Measurements from ENCODE around the gene EPS15.
"Not testable (repeated sequence)": the region's sequence is repeated elsewhere in the genome, so short reads cannot be mapped to it uniquely, and the experiment has no call there.

EPS15 gene

DNA sequence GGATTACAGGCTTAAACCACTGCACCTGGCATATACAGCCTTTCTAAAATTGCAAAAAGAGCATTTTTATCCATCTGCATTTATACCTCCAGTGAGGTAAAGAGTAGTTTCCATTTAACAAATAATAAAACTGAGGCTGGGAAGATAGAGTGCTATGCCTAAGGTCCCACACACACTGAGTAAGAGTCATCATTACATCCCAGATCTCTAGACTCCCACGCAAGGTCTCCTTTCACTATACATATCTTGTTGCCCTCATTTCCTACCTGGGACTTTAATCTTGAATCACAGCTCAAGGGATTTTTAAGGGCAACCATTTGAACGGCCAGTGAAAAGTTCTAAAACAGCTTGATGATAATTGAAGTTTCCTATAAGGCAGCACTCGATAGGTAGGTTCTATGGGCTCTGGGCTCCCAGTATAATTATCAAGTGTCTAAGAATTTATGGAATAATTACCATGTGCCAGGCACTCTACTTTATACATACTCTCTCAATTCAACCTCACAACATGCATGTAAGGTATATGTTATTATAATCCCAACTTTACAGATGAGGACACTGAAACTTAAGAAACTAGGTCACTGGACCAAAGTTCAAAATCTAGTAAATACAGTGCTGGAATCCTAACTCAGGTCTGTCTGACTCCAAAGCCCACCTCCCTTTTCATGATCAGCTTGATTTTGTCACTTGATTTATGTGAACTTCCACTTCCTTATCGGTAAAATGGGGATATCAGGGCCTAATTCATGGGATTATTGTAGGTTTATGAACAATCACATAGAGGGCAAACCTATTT lies 23.3 kb upstream of the EPS15 start:
- DNase-seq (ENCODE audit: low read depth): no peak

- DNase-seq (ENCODE audit: low read depth): no peak
Measured at GRCh38 chr1:51541313-51542050, 22.4 kb upstream of the EPS15 start.

DNA sequence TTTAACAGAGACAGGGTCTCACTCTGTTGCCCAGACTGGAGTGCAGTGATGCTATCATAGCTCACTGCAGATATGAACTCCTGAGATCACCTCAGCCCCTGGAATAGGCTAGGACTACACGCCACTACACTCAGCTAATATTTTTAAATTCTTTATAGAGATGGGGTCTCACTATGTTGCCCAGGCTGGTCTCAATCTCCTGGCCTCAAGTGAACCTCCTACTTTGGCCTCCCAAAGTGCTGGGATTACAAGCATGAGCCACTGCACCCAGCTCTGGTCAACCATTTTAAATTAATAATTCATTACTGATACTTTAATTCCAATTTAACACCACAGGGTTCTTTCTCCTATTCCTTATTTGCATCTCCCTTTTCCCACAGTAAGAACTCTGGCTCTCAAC lies 18.5 kb upstream of the EPS15 start:
- DNase-seq (ENCODE audit: low read depth): no peak

- DNase-seq (ENCODE audit: low read depth): no peak
Measured at GRCh38 chr1:51535006-51535592, 16.0 kb upstream of the EPS15 start.

- no peak for DNase-seq (ENCODE audit: low read depth)
Measured at GRCh38 chr1:51534447-51534846, 15.4 kb upstream of the EPS15 start.

GRCh38 chr1:51532853-51533252 lies 13.8 kb upstream of the EPS15 start:
- no peak for DNase-seq (ENCODE audit: low read depth)

DNA sequence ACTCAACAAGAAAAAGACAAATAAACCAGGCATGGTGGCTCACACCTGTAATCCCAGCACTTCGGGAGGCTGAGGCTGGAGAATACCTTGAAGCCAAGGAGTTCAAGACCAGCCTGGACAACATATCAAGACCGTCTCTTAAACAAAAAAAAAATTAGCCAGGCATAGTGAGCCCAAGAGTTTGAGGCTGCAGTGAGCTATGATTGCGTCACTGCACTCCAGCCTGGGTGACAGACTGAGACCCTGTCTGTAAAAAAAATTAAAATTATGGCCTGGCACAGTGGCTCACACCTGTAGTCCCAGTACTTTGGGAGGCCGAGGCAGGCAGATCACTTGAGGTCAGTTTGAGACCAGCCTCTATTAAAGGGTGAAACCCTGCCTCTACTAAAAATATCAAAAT lies 11.4 kb upstream of the EPS15 start:
- DNase-seq (ENCODE audit: low read depth): not testable (repeated sequence)

GRCh38 chr1:51527144-51527543 lies 8.1 kb upstream of the EPS15 start:
- DNase-seq (ENCODE audit: low read depth): no peak

DNA sequence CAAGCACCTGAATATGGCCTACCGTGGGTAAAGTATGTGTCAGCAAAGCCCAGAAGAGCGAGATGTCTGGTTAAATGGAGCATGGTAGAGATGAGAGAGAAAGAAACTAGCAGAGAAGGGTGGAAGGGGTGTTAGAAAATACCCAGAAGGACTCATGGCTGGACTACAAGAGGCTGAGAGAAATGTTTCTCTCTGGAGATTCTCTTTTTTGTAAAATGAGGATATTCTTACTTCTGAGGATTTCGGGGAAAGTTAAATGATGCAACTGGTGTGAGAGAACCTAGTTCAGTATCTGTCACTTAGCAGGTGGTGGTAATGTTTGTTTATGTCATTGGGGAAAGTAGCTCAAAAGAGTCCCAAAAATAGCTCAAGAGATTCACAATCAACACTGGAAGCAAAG lies 7.2 kb upstream of the EPS15 start:
- no peak for DNase-seq (ENCODE audit: low read depth)

DNA sequence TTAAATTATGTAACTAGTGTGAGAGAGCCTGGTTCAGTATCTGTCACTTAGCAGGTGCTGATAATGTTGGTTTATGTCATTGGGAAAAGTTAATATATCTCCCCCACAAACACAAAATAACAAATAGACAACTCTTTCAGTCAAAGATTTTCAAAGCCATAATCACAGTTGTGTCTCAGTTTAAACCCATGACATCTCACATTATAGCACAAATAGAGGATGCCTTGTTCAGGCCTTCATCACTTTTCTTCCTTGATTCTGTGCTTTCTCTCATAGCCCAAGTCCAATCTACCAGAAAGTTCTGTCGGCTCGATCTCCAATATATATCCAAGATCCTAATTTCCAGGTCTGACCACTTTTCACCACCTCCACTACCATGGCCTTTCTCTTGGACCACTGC lies 6.2 kb upstream of the EPS15 start:
- no peak for DNase-seq (ENCODE audit: low read depth)

DNA sequence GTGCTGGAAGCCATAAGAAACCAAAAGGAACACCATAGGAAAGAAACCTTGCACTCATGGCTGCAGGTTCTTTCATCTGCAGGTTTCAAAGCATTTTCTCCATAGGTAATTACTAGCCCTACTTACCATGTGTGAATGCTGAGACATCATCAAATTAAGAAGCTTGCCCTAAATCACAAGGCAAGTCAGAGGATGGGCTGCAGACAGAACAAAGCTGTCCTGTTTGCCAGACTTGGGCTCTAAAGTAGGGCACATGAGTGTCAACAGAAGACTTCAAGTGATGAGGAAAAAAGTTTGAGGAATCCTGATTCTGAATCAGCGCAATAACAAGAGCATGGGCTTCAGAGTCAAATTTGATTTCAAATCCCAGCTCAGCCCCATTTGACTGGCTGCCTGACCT lies 5.8 kb upstream of the EPS15 start:
- DNase-seq (ENCODE audit: low read depth): no peak

GRCh38 chr1:51523931-51524330 lies 4.9 kb upstream of the EPS15 start:
- DNase-seq (ENCODE audit: low read depth): no peak

DNA sequence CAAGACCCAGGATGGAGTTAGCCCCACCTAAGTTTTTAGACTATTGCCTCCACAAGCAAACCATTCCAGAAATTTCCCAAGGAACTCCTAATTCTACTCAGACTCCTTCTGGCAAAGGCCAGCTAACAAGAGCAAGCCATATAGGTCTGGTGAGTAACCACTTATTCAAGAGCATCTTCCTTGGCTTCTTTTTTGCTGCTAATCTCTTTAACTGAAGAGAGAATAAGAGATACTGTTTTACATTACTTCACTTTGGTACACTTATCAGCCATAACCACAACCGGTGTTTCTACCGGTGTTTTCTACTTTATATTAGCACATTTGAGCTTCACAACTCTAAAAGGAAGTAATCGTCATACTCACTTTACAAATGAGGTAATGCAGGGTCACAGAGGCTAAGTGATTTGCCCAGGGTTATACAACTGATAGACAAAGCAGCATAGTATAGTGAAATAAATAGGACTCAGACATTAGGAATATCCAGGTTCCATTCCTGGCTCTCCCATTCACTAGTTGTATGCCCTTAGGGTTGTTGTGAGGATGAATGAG lies 1.7 kb upstream of the EPS15 start:
- no peak for DNase-seq (ENCODE audit: low read depth)

DNA sequence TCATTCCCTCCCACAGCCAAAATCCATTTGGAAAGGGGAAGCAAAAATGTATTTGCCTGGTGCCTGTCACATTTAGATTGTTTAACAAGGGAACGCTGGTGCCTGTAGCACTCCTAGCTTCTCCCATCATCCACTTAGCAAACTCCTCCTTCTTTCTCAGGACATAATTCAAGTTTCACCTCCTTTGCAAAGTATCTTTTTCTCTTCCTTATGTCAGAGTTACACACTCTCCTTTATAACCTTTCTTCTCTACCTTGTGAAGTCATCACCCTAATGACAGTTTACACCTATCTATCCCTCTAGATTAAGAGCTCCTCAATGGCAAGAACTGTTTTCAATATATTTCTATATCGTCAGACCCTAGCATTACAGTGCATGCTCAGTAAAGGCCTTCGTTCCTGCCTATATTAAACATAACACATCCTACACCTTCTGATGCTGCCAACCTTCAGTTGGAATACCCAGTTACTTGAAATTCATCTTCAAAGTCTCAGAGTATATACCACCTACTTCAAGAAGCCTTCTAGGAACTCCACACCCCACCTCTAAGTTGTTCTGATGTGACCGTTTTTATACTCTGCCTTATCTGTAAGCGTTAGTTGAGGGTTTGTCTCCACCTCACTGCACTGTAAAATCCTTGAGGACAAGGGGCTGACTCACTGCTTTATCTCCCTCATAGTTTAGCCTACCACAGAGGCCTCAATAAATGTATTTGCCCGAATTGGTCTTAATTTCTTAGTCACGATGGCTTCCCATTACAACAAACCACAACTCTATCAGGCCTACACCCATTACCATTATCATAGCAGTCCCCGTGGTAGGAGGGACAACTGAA lies 1.0 kb upstream of the EPS15 start:
- no peak for DNase-seq (ENCODE audit: low read depth)

DNA sequence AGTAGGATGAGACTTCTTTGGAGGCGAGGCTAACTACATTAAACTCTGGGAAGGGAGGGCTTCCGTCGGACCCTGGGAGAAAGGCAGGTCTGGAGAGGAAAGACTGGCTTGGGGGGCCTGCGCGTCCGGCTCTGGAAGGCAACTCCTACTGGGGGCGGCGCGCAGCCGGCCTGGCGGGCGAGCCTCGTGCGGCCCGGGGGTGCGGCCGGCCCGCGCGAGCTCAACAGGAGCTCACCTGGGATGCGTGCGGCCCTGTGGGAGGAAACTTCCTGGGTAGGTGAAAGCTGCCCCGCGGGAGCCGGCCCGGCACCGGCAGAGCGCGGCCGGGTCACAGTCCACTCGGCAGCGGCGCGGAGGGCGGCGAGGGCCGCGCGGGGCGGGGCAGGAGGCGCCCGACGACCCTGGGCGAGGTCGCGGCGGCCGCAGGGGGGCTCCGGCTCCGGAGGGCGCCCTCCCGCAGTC lies 449 bp downstream of the EPS15 start:
- DNase-seq (ENCODE audit: low read depth): peak; percentile 12

DNA sequence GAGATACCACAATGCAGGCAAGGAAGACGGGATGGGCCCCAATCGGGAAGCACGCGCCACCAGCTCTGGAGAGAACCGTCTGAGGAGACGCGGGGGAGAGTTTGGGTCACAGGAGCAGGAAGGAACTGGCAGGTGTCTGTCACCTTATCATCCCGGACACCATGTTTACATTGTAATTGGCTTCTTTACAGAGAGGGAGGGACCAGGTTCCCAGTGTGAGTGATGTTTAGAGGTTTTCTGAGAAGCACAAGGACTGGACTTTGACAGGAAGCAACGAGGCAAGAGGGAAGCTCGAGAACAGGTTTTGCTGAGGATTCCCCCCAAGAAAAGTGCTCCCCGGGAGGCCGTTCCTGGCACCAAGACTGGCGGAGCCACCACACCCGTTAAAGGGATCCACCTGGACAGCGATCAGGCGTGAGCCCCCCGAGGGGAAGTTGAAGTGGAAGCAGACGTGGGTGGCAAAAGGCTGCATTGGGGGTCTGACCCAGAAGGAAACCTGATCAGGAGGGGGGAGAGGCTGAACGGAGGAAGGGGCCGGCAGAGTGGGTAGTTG lies 957 bp downstream of the EPS15 start:
- no peak for DNase-seq (ENCODE audit: low read depth)

DNA sequence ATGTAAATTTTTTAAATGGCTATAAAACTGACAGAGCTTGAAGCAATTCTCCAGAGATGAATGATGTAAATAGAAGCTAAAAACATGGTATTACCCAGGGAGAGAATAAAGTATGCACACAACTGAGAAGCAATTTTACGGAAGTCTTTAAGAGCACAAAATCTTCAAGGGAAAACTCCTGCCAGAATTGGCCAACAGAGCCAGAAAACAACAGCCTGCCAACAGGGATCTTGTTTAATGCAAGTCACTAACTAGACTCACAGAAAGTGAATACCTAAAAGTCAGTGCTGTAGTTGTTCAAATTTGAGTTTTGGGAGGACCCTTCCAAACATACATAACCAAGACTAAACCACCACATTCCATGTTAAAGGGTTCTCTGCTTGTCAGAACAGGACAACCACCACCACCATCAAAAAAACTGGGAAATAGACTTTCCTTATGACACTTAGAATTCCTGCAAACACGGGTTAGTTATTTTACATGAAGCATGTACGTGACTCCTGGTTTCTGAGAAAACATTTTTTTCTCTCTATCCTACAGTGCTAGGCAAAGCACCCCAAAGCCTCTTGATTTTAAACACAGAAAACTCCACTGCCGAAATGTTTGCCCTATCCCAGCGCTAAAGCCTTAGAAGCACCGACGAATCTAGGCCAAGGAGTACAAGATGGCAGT lies 1.6 kb downstream of the EPS15 start:
- no peak for DNase-seq (ENCODE audit: low read depth)

DNA sequence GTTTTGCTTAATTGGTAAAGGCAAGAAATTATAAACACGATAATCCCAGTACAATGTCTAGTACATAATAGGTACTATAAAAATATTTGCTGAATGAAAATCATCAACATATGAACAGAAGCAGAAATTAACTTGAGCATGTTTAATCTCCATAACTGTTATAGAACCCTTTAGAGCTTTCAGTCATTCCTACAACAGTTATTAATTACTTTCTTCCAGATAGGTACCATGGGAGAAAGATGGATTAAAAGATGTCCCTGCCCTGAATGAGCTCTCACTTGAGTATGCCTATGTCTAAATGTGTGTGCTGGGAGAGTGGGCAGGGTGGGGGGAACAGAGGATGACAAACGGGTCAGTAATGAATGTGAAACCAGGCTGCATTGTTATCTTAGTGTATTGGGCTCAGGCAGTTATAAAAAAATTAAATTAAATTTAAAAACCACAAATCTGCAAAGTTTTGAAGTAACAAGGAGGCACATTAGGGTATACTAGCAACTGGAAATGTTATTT lies 2.4 kb downstream of the EPS15 start:
- DNase-seq (ENCODE audit: low read depth): no peak

DNA sequence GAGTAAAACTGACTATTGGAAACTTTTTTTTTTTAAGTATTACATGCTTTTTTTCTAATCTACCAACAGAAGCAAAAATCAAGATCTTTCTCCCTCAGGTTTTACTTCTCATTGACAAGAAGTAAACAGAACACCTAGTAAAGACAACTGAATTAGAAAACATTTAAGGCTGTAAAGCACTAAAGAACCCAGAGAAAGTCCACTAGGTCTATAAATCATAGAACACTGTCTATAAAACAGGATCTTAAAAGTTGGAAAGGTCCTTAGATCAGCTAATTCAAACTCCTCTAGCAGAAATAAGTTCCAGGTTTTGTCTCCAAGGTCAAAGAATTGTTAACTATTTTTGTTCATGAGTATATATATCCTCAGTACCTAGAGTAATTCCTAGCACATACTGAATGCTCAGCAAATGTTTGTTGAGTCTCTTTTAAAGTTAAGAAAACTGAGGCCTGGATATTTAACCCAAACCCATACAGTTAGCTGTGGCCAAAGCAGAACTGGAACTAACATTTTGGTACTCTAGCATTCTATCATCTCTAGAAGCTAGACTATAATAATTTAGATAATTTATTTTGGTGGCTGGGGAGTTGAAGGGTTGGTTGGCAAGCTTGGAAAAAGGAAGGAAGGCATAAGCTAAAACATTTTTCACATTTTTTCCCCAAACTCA lies 3.0 kb downstream of the EPS15 start:
- no peak for DNase-seq (ENCODE audit: low read depth)

DNA sequence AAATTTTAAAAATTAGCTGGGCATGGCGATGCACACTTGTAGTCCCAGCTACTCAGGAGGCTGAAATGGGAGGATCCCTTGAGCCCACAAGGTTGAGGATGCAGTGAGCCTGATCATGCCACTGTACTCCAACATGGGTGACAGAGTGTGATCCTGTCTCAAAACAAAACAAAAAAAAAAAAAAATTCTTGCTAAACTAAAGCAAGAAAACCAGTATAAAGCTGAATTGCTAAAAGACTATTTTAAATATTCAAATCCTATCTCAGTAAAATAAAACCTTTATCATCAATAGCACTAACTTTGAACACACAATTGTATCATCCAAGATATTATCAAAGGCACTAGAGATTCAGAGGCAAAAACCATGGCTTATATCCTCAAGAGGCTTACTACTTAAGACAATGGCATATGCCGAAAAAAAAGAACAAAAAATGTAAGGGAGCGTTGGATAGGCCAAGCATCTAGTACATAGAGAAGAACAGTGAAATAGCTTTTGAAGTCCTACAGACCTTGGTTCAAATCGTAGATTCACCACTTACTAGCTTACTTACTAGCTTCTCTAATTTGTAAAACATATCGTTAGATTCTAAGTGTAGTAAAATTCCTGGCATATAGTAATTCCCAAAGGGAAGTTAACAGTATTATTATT lies 3.6 kb downstream of the EPS15 start:
- no peak for DNase-seq (ENCODE audit: low read depth)
